Measurements from ENCODE around the gene ZNF500.

DNA sequence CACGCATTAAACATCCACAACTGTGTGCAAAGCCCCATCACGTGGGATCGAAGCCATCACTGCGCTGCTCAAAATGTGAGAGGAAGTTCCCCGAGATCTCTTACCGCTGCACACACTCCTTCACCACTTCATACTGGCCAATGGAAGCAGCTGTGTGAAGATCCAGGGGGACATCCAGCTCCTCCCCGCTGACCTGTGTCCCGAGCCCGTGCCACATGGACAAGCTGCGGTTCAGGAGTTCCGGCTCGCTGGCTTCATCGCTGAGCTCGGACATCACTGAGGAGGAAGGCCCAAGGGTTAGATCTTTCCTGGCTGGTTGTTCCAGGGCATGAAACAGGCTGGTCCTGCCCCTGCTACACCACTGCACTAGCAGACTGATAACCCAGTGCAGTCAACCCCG lies 37.1 kb downstream of the ZNF500 start:
- TF ChIP-seq, protein P1, sequence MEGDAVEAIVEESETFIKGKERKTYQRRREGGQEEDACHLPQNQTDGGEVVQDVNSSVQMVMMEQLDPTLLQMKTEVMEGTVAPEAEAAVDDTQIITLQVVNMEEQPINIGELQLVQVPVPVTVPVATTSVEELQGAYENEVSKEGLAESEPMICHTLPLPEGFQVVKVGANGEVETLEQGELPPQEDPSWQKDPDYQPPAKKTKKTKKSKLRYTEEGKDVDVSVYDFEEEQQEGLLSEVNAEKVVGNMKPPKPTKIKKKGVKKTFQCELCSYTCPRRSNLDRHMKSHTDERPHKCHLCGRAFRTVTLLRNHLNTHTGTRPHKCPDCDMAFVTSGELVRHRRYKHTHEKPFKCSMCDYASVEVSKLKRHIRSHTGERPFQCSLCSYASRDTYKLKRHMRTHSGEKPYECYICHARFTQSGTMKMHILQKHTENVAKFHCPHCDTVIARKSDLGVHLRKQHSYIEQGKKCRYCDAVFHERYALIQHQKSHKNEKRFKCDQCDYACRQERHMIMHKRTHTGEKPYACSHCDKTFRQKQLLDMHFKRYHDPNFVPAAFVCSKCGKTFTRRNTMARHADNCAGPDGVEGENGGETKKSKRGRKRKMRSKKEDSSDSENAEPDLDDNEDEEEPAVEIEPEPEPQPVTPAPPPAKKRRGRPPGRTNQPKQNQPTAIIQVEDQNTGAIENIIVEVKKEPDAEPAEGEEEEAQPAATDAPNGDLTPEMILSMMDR (conservative IDR thresholded peaks at IDR 0.05 in 1 of 2, IDR thresholded peaks at IDR 0.05 in 1 of 2; ENCODE audit: low read depth in 1 of 2, low read length in 2 of 2): no peak
- no peak for TF ChIP-seq EZH2 (IDR thresholded peaks at IDR 0.05; ENCODE audit: low read length, missing control alignments)
